ENCODE results near the gene GNG10.
"Not testable (repeated sequence)": the region's sequence is repeated elsewhere in the genome, so short reads cannot be mapped to it uniquely, and the experiment has no call there.

GNG10 gene

DNA sequence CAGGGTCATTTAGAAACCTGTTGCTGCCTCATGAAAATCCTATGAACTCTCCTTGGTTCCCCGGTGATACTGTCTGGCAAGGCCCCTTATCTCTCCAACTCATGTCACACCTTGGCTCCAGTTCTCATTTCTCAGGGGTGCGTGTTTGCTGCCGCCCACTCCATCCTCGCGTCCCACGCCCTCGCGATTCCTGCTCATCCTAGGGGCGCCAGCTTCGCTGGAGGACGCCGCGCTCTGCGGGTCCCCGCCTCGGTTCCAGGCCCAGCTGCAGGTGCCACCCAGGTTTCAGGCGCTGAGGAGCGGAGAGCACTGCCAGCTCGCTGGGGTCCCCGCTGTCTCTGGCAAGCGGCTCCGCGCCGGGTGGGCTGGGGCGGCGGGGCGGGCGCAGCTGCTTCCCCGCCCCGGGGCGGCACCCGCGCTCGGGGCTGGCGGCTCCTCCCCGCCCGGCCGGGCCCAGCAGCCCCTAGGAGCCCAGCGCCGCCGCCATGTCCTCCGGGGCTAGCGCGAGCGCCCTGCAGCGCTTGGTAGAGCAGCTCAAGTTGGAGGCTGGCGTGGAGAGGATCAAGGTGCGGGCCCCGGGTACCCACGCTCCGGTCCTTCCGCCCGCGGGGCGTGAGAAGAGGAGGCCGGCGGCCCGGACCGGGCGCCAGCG lies at the start of gene GNG10:
GNG10 (plus strand) TSS at position 456 of the 652 bp plus-strand sequence; CDS start at position 486, 30 bp downstream.
- DNase-seq, result peak; percentile 68 to 74

- DNase-seq, result no peak
These were observed 47.9 kb upstream of the GNG10 start for GRCh38 chr9:111613436-111614040.

DNA sequence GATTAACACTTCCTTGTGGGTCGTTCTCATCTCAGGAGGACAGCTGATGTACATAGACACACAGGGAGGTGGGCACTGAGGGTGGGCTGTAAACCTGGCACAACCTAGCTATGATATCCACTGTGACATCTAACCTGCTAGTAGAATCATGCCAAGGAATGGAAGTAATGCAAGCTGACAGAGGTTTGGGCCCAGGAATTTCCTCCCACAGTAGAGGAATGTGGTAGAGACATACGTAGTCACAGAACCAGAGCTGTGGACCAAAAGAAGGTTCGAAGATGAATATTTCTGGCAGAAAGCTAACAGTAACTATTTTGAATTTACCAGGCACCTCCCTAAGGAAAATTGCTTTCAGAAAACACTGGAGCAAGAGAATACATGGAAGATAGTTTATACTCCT lies 45.5 kb upstream of the GNG10 start:
- DNase-seq, result no peak

DNA sequence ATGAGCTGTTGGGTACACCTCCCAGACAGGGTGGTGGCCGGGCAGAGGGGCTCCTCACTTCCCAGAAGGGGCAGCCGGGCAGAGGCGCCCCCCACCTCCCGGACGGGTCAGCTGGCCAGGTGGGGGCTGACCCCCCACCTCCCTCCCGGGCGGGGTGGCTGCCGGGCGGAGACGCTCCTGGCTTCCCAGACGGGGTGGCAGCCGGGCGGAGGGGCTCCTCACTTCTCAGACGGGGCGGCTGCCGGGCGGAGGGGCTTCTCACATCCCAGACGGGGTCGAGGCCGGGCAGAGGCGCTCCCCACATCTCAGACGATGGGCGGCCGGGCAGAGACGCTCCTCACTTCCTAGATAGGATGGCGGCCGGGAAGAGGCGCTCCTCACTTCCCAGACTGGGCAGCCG lies 44.1 kb upstream of the GNG10 start:
- DNase-seq, result not testable (repeated sequence)

DNA sequence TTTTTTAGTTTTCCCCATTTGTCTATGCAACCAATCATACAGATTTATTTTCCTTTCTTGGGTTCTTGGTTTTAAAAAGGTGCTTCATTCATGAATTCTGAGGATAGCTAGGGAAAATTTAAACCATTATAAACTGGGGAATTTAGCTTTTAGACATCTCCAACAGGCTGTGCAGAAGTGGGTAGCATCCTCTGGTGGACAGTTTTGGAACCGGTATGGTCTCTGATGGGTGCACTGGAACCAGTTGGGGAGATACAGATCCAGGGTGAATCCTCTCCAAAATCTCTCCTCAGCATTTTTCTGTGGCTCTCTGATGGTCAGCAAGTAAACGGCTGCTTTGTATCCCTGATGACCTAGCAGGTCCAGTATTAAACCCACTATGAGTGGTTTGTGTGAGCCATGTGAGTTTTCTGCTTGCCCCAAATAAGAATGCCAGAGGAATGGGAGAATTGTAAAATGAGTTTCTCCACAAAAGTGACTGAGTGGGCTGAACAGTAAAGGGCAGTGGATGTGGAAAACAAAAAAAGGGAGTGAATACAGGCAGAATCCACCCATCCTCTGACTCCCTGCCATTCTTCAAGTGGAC lies 39.4 kb upstream of the GNG10 start:
- peak in 1 of 2 experiments; percentile 28 for DNase-seq

DNA sequence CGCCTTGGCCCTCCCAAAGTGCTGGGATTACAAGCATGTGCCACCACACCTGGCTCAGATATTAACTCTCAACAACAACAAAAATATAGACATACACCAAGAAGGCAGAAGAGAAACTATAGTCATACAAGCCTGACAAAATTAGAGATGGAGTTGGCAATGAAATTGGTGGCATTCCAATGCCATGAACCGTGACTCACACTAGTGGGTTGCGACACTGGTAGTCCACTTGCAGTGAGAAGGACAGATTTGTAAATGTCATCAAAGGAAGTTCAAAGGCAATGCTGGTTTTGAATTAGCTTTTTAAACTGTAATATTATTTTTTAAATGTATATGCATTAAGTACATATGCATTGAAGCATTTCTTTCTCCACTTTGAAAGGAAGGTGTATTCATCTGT lies 38.8 kb upstream of the GNG10 start:
- DNase-seq, result no peak

DNA sequence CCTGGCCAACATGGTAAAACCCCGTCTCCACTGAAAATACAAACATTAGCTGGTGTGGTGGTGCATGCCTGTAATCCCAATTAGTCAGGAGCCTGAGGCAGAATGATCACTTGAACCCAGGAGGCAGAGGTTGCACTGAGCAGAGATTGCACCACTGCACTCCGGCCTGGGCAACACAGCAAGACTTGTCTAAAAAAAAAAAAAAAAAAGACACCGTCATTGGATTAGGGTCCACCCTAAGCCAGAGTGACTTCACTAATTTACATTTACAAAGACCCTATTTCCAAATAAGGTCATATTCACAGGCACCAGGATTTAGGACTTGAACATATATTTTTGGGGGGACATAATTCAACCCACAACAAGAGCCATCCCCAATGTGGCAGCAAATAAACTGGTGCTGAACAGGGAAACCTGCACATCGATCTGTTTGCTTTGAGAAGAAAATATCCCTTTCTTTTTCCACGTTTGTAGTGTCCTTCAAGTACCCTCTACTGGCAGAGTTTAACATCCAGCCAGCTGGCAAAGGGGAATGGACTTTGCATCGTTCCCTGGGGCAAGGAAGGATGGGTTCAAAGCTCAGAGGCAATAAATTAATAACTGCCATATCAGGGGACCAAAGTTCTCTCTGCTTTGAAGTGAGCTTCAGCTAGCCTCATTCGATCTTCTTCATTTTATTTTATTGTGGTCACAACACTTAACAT lies 34.0 kb upstream of the GNG10 start:
- DNase-seq, result no peak

DNA sequence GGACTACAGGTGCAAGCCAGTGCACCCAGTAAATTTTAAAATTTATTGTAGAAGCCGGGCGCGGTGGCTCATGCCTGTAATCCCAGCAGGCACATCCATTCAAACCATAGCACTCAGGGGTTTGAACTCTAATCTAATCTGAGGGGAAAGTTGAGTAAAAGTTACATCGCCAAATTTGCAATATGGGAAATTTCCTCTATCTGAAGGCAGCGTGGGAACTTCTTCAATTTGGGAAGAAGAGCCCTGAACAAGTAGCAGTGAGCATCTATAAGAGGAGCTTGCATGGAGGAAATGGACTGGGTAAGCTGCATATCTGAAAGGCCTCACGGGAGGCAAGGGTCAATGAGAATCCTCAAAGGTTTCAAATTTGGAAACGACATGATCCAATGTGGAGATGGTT lies 33.0 kb upstream of the GNG10 start:
- no peak for DNase-seq

DNA sequence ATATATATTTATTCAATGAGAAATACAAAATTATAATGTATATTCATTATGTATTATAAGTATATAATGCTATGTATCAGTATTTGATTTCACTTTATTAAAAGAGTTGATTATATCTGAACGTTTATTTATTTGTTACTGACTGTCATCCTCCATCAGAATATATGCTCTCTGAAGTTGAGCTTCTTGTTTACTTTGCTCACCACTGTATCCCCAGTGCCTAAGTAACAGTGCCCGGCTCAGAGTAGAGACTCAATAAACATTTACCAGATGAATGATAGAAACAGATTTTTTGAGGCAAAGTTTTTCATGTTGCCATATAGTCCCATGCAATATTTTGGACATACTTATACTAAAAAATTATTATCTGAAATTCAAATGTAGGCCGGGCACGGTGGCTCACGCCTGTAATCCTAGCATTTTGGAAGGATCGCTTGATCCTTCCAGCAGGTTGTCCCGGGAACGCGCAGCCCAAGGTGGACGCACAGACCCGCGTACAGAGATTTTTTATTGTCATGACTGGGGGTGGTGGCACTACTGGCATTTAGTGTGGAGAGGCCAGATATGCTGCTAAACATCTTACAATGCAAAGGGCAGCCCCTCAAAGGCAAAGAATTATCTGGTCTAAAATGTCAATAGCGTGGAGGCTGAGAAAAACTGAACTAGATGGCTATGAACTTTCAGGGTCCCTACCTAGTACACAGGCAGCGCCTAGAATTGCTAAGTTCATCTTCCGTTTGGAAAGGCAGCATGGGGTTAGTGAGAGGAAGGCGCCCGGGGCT lies 31.0 kb upstream of the GNG10 start:
- no peak for DNase-seq

GRCh38 chr9:111630964-111631213 lies 30.5 kb upstream of the GNG10 start:
- no peak for DNase-seq

- peak; percentile 92 to 97 for DNase-seq
These were observed 30.0 kb upstream of the GNG10 start, which contains the start of gene DNAJC25 for GRCh38 chr9:111631214-111631971. Gene DNAJC25, plus strand, starts transcription at chr9:111631334. Its CDS starts 74 bp downstream, at chr9:111631408.

- DNase-seq, result no peak
These were observed 29.3 kb upstream of the GNG10 start for GRCh38 chr9:111632060-111632459.

DNA sequence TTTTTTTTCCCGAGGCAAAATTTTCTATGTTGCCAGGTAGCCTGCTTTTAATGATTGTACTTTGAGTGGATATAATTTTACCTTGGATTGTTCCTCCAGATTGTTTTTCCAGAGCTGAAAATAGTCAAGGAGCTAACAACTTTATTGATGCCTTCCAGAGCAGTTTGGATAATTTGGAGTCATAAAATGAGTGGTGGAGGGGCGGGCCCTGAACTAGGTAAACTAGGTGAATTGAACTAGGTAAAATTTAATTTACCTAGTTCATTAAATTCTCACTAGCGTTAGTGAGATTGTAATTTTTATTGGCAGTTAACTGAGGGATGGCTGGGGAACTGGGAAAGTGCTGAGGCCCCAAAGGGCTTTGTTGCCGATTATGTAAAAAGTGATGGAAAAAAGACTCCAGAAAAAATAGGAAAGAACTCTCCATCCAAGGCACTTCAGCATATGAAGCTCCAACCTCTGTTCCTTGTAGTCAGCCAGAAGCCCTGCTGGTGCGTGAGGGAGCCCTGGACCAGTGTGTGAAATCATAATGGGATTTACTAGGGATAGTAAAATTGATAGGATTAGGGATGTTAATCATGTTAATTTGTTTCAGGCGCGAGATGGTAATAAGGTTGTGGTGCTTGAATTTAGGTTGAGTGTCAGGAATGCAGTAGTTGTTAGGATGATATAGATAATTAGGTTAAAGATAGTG lies 28.6 kb upstream of the GNG10 start:
- no peak for DNase-seq

GRCh38 chr9:111633389-111633736 lies 28.0 kb upstream of the GNG10 start:
- DNase-seq, result no peak

GRCh38 chr9:111634860-111635259 lies 26.5 kb upstream of the GNG10 start:
- DNase-seq, result no peak

- no peak for DNase-seq
These were observed 23.9 kb upstream of the GNG10 start for GRCh38 chr9:111637421-111637950.

GRCh38 chr9:111644195-111644772 lies 17.1 kb upstream of the GNG10 start:
- DNase-seq, result no peak

- DNase-seq, result no peak
These were observed 15.6 kb upstream of the GNG10 start for GRCh38 chr9:111645806-111646205.

- no peak for DNase-seq
These were observed 15.0 kb upstream of the GNG10 start for GRCh38 chr9:111646417-111646816.

GRCh38 chr9:111648066-111648465 lies 13.3 kb upstream of the GNG10 start:
- DNase-seq, result no peak

DNA sequence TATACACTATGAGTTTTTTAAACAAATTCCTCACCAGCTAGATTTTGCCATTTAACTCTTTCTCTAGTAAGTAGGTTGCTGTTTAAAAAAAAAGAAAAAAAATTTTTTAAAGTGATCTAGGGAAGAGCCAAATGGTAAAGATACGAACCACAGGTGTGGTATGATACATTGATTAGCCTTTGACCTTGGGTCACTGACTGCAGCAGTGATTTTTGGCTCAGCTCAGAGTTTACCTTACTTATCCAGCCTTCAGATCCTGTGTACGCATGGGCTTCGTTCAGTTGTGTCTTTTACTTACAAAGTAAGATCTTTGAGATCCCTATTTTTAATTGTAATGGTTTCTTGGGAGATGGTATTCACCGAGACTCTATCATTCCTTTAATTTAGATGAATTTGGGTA lies 12.4 kb upstream of the GNG10 start:
- DNase-seq, result no peak

All from stimulated activated CD4-positive, alpha-beta T cell treated with anti-CD3 and anti-CD28 coated beads, Interleukin-4, amount 100 ng/mL, for 4 hours (primary cell).